ENCODE results near the gene KIAA0513. TPM values are rescaled to one million over a fixed set of nuclear protein-coding genes. Genes with fewer than 3 reads are reported as not detected.

The KIAA0513 gene
- total and polyA plus RNA-seq, 2 of the 13 experiments (the other 11 are each of a cell fraction or from before 2014, with no cell fraction given): 1.8 TPM

- CTCF ChIA-PET (ENCODE audit: low intra/inter-chr PET ratio, low total read pairs): no interaction called here
- WGBS (ENCODE audit: low lambda C conversion rate): 0% methylated on average over 4 of the region's 12 CpGs
- no peak overlapping the region for H3K27ac ChIP-seq (ENCODE audit: extremely low read length, insufficient read depth, low read length)
- peaks cover 10 to 89% of the 10 kb centered on the region in 2 experiments; a peak in 4 of 5 replicates for H3K27me3 ChIP-seq (ENCODE audit: control insufficient read depth in 1 of 2, insufficient read depth in 2 of 2, low read length in 2 of 2)
- intact Hi-C loops (cut with micrococcal nuclease; ENCODE audit: unreplicated experiment) (no loop called here), in situ Hi-C loops (cut with HindIII; ENCODE audit: extremely low pct_ligation_motif_present, low pct_unique_long_range_greater_than_20kb) (no loop called here)
- DNase-seq (ENCODE audit: low spot score) (no peak), FAIRE-seq (no peak), ATAC-seq (no peak)
- H3K4me1 ChIP-seq (ENCODE audit: insufficient read depth, low read length): no peaks in the 10 kb centered on the region; the same call in 1 of the 2 replicates
- H3K36me3 ChIP-seq (replicated peaks in 1 of 2; ENCODE audit: control insufficient read depth in 1 of 2, insufficient read depth in 2 of 2, low read length in 2 of 2): no peaks in the 10 kb centered on the region
- no peak for TF ChIP-seq ZSCAN30 (CRISPR knock-in tag; IDR thresholded peaks at IDR 0.05)
- TF ChIP-seq RXRB (CRISPR knock-in tag; IDR thresholded peaks at IDR 0.05; ENCODE audit: borderline replicate concordance): no peak
- TF ChIP-seq ZMAT3 (CRISPR knock-in tag; conservative IDR thresholded peaks at IDR 0.05): no peak
- no peak for TF ChIP-seq FOXC1 (CRISPR knock-in tag; IDR thresholded peaks at IDR 0.05; ENCODE audit: borderline replicate concordance)
- no peak for TF ChIP-seq ZBTB26 (CRISPR knock-in tag; IDR thresholded peaks at IDR 0.05; ENCODE audit: borderline replicate concordance)
- no peak for TF ChIP-seq NCOA1 (CRISPR knock-in tag; IDR thresholded peaks at IDR 0.05)
- H3K4me3 ChIP-seq (replicated peaks in 1 of 3; ENCODE audit: insufficient read depth in 1 of 3, low read depth in 2 of 3, low read length in 3 of 3): no peak overlapping the region
- H2AFZ ChIP-seq (ENCODE audit: low read length): no peak overlapping the region
- no peaks in the 10 kb centered on the region for H3K79me2 ChIP-seq (ENCODE audit: insufficient read depth, low read length)
- H3K9me3 ChIP-seq (ENCODE audit: low read length): no peaks in the 10 kb centered on the region
- no peak overlapping the region for H3K4me2 ChIP-seq (ENCODE audit: low read depth, low read length)
- POLR2A ChIA-PET: no interaction called here
- H3K9ac ChIP-seq (ENCODE audit: insufficient read depth, low read depth, low read length): no peak overlapping the region
- no peaks in the 10 kb centered on the region for H4K20me1 ChIP-seq (ENCODE audit: insufficient read depth, low read length)
- no TSS peak for BruUV-seq (replicated peaks)
Observed at GRCh38 chr16:85094812-85095211, 67.2 kb downstream of the KIAA0513 start.

- Histone ChIP-seq H2AFZ (ENCODE audit: low read length) (no peak overlapping the region), H3K27me3 (ENCODE audit: control insufficient read depth in 1 of 2, insufficient read depth in 2 of 2, low read length in 2 of 2) (peaks cover 8 to 82% of the 10 kb centered on the region in 2 experiments; a peak in 4 of 5 replicates), H4K20me1 (ENCODE audit: insufficient read depth, low read length) (no peaks in the 10 kb centered on the region), H3K9ac (ENCODE audit: insufficient read depth, low read depth, low read length) (no peak overlapping the region), H3K27ac (ENCODE audit: extremely low read length, insufficient read depth, low read length) (no peak overlapping the region), H3K4me3 (replicated peaks in 1 of 3; ENCODE audit: insufficient read depth in 1 of 3, low read depth in 2 of 3, low read length in 3 of 3) (no peak overlapping the region), H3K79me2 (ENCODE audit: insufficient read depth, low read length) (no peaks in the 10 kb centered on the region), H3K4me1 (ENCODE audit: insufficient read depth, low read length) (no peaks in the 10 kb centered on the region), H3K9me3 (ENCODE audit: low read length) (no peaks in the 10 kb centered on the region), H3K4me2 (ENCODE audit: low read depth, low read length) (no peak overlapping the region), H3K36me3 (replicated peaks in 1 of 2; ENCODE audit: control insufficient read depth in 1 of 2, insufficient read depth in 2 of 2, low read length in 2 of 2) (no peaks in the 10 kb centered on the region)
- intact Hi-C loops (cut with micrococcal nuclease; ENCODE audit: unreplicated experiment): loop anchor here (1.0 kb wide), 1 partner anchor 48 kb away; no protein-coding TSS in a partner anchor
- BruUV-seq (replicated peaks): no TSS peak
- ATAC-seq (no peak), FAIRE-seq (no peak), DNase-seq (ENCODE audit: low spot score) (no peak)
- in situ Hi-C loops (cut with HindIII; ENCODE audit: extremely low pct_ligation_motif_present, low pct_unique_long_range_greater_than_20kb): no loop called here
- CTCF ChIA-PET (ENCODE audit: low intra/inter-chr PET ratio, low total read pairs): no interaction called here
- POLR2A ChIA-PET: no interaction called here
- TF ChIP-seq ZNF362 (CRISPR knock-in tag; IDR thresholded peaks at IDR 0.05; ENCODE audit: borderline replicate concordance) (no peak), ZBTB25 (CRISPR knock-in tag; IDR thresholded peaks at IDR 0.05) (no peak), IRF1 (CRISPR knock-in tag; IDR thresholded peaks at IDR 0.05; ENCODE audit: low read depth) (no peak)
- WGBS (ENCODE audit: low lambda C conversion rate): 10% methylated on average over 8 of the region's 9 CpGs
Observed at GRCh38 chr16:85096921-85097320, 69.3 kb downstream of the KIAA0513 start.

Data from HepG2 (cell line).